ENCODE data around the gene TSTD2.

DNA sequence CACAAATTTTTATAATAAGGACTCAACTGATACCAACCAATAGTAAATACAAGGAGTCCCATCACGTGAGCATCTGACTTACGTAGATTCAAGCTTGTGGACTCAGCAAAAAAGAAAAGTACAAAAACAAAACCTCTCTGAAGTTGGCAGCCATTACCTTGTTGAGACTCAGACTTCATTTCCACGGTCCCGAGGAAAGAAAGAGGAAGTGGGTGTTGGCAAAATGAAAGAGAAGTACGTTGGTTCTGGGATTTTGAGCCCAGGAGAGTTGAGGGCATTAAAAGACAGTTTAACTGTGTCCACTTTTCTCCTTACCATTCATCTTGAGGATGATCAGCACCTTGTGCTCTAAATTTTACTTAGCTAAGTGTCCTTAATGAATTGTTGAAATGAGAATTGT lies 27.2 kb upstream of the TSTD2 start:
- TF ChIP-seq SUZ12 (IDR thresholded peaks at IDR 0.05; ENCODE audit: extremely low read depth, insufficient read depth, insufficient read length): no peak
- TF ChIP-seq ZNF274 (IDR thresholded peaks at IDR 0.05; ENCODE audit: low read depth, low read length): no peak
- no peak for TF ChIP-seq YY1 (IDR thresholded peaks at IDR 0.05; ENCODE audit: insufficient read depth, insufficient read length)

All from NT2/D1 (cell line).